GM18951 (cell line): ENCODE results near the gene CCND3.

Experiments
- POLR2A ChIP-seq: IDR thresholded peaks from 4 replicates; pipeline ENCODE4 v1.6.1; 2011; ENCODE audit warnings: mild to moderate bottlenecking; ENCODE audit not compliant: insufficient read length, insufficient read depth; ENCODE audit errors: extremely low read depth
- in situ Hi-C: fragments of 300-500 bp; cut with MboI; formaldehyde crosslinking; loops from one replicate; pipeline ENCODE4 v1.12.0; 2022; ENCODE audit warnings: low sequenced_read_pairs, mixed read lengths, inconsistent platforms; ENCODE audit not compliant: unreplicated experiment

Gene CCND3

DNA sequence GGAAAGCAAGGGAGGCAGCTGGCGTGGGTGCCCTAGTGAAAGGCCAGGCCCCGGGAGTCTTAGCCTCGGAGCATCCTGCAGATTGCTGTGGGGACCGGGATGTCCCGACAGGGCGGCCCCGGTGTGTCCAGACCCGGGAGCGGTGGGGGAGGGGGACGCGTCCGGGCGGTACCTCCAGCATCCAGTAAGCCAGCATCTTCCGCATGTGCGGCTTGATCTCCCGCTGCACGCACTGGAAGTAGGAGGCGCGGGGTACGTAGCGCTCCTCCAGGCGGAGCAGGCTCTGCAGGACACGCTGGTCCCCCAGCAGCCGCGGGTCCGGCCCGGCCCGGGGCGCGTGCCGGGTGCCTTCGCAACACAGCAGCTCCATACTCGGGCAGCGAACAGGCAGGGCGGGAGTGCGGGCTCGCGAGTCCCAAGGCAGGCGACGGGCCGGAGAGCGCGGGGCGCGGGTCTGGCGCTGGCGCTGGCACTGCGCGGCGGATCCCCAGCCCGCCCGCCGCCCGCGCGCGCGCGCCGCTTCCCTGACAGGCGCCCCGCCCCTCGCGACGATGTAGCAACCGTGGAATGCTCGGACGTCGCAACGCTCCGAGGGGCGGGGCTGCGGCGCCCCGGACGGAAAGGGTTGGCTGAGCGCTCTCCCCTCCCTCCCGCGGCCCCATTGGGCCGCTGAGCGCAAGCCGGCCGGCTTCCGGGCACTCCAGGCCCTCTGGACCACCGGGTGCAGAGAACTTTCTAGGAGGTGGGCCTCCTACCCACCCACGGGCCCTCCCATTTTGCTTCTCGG, at the start of gene CCND3:
TSS of gene CCND3 (minus strand) at position 529 of the 787 bp plus-strand sequence. CDS start at position 370, 159 bp downstream.
- in situ Hi-C loops = no loop called here
- TF ChIP-seq POLR2A = peak; percentile 88

DNA sequence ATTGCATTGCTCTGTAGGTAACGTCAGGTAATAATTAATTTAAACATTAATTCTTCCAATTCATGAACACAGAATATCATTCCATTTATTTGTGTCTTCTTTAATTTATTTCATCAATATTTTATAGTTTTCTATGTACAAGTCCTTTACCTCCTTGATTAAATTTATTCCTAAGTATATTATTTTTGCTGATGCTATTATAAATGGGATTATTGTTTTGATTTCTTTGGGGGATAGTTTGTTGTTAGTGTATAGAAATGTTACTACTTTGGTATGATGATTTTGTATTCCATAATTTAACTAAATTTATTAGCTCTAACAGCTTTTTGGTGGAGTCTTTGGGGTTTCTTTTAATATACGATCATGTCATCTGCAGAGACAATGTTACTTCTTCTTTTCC, 44.7 kb upstream of the CCND3 start:
- no peak for TF ChIP-seq POLR2A
- in situ Hi-C loops = no loop called here

DNA sequence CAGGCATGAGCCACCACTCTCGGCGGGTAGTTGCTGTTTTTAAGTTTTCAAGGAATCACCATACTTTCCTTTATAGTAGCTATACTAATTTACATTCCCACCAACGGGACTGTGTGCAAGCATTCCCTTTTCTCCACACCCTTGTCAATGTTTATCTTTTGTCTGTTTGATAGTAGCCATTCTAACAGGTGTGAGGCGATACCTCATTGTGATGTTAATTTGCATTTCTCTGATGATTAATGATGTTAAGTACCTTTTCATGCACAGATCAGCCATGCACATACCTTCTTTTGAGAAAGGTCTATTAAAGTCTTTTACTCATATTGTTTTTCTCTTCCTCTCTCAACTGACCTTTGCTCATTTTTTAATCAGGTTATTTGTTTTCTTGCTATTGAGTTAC, 43.0 kb upstream of the CCND3 start:
- no peak for TF ChIP-seq POLR2A
- in situ Hi-C loops = no loop called here

DNA sequence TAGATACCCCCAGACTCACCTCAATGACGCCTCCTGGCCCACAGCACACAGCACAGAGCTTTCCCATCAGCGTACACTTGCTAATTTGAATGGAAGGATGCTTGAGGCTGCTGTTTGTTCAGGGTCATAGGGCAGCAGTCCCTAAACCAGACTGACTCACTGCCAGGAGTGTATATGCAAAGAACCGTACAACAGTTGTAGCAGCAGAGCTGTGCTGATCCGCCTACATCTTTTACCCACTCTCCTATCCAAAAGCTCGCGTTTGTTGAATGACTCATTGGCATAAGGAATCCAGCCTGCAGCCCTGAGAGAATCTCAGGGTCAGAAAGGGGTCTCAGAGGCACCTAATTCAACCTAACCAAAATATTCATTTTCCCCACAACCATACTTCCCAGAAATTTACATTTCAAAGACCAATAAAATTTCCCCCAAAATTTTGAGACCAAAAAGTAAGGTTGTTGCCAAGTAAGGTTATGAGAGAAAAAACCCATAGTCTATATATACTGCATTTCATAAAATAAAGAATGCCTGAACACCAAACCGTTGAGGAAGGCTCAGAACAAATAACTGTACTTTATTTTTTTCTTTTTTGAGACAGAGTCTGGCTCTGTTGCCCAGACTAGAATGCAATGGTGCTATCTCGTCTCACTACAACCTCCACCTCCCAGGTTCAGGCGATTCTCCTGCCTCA, 35.3 kb upstream of the CCND3 start:
- in situ Hi-C loops = no loop called here
- TF ChIP-seq POLR2A = no peak

DNA sequence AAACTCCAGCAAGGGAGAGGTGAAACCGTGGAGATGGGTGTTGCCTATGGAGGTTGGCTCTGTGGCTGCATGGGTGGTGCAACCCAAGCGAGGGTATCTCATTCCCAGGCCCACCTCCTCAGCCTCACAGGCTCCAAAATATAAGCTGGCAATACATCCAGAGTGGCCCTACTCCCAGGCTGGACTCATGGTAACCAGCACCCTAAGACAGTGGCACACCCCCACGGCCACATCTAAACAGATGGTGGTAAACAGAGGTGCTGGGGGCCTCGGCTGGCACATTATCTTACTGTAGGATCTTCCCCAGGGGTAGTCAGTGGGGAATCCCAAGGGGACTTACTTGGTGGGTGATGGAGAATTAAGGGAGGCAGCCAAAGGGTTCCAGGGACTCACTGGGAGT, 33.7 kb upstream of the CCND3 start:
- in situ Hi-C loops = no loop called here
- no peak for TF ChIP-seq POLR2A

DNA sequence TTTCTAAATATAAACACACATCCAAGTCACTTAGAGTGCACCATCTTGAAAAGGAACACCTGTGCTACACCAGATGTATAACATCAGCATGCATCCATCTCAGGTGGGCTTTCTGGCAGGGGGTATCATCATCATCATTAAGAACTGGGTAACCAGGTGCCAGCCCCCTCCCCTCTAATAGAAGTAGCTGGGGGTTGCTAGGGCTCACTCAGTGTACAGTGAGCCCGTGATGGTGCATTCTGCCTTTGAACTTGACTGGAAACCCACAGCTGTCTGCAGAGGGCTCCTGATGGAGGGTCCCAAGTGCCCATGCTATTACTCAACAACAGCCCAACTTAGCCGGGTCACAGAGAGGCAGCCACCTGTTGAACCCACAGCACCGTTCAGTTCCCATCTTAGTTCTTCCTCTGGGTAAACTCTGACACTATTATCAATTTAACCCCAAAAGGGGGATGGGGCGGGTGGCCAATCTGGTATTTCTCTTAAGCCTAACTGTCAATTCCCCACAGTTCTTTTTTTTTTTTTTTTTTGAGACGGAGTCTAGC, 32.7 kb upstream of the CCND3 start:
- in situ Hi-C loops = no loop called here
- no peak for TF ChIP-seq POLR2A

DNA sequence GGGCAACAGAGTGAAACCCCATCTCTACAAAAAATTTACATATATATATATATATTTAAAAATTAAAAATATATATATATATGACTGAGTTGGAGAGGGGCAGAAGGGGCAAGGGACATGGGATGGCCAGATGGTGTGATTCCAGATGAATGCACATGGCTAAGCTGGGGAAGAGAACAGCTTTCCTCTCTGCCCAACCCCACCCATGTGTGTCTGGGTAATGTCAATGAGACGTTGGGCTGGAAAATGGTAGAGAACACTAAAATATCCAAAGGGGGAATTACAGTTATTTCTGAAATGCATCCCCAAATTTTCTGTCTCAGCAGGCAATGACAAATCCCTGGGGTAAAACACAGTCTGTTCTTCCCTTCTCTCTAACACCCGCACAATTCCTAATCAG, 31.2 kb upstream of the CCND3 start:
- TF ChIP-seq POLR2A = no peak
- in situ Hi-C loops = no loop called here

DNA sequence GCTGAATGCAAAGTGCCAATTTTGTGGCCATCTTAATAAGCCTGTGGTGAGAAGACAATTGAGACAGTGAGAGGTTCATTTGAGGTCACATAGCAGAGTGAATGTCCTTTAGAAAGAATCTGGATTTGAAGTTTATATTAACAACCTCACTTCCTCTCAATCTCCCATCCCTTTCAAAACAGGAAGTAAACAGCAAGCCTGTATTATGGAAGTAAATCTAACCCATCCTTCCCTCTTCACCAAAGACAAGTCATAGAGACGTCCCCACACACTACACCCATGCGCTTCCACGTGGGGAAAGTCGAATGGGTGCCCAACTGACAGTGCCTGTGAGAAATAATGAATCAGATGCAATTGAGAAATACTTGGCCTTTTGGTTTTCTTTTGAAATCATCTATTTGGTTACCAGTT, 28.8 kb upstream of the CCND3 start:
- no peak for TF ChIP-seq POLR2A
- in situ Hi-C loops = no loop called here

DNA sequence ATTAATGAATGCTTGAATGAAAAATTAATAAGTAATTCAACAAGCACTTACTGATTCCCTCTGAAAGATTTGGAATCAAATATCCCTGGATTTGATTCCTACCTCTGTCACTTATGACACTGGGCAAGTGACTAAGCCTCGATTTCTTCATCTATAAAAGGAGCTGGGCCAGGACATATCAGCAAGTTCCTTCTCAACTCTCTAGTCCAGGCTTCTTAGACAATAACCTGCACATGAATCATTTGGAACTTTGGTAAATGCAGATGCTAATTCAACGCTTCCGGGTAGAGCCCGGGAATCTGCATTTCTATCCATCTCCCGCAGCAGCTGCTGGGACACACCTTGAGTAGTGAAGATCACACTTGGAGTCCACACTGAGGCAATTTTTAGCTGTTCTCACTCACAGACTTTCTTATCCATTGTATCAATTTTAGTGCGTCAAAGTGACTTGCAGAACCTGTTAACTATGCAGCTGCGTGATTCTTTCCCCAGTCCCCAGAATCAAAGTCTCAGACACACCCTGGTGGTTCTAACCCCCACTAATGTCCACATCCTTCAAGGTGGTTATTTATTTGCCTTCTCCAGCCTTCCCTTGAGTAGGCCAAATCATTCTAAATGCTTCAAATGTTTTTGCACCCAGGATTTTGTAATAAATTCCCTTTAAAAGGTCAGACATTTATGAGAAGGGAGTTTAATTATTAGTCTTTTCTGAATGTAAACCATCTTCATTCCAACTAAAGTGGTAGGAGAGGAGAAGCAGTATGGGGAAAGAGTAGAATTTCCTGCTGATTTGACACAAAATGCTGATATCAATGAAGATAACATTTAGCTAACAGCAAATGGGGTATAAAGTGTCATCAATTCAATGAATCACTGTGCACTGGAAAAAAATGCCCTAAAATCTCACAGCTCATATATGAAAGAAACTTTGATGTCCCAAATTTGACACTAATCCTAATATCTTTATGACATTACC, 26.0 kb upstream of the CCND3 start:
- in situ Hi-C loops = no loop called here

DNA sequence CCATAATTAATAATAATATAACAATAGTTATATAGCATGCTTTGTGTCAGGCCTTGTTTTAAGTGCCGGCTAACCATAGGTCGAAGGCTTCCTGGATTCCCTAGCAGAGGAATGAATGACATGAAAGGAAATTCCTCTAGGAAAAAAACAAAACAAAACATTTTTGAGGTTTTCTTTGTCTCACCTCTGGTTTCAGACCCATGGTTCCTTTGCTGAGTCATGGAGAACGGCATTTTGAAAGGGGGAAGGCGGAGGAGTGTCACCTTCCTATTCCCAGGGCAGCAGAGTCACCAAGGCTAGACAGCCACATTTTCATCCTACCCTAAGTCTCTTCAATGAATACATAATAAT, 25.3 kb upstream of the CCND3 start:
- in situ Hi-C loops = no loop called here

More for the DNA sequence above, 26.0 kb upstream of the CCND3 start:
- TF ChIP-seq POLR2A = no peak

DNA sequence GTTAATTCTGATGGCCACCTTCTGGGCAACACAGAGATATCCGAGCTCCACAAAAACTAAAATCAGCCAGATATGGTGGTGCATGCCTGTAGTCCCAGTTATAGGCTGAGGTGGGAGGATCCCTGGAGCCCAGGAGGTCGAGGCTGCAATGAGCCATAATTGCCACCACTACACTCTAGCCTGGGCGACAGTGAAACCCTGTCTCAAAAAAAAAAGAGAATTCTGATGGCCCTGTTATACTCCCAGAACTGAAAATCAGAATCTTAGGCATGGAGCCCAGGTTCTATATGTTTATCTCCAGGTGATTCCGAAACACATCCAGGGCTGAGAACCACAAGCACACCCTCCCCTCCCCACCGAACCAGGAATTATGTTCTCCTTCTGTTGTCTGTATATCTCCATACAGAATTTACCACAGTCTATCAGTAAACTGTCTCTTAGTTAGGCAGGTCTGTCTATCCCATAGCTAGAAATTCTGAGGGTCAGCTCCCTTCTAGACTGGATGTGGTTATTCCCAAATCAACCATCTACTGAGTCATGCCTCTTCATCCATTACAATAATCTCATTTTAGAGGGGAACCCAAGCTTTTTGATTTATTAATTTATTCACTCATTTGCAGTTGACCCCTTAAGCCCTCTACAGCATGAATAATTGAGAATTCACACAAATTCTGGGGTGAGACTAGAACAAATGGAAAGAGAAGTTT, 24.8 kb upstream of the CCND3 start:
- no peak for TF ChIP-seq POLR2A
- in situ Hi-C loops = no loop called here

More for the DNA sequence above, 25.3 kb upstream of the CCND3 start:
- TF ChIP-seq POLR2A = no peak
